Lower lobe of right lung (tissue), 2 donors: ENCODE data around the gene CCDC148. TPM values are rescaled to one million over a fixed set of nuclear protein-coding genes. Genes with fewer than 3 reads are reported as not detected.
"Not testable (repeated sequence)": the region's sequence is repeated elsewhere in the genome, so short reads cannot be mapped to it uniquely, and the experiment has no call there.

Source experiments
- ATAC-seq, 2 donors: fragments of 200-7000 bp; cut with Tn5 transposase; one replicate each; pipeline ENCODE4 v1.9.1; 2020 to 2022; ENCODE audit warnings: mild to moderate bottlenecking in 2 of 2, moderate library complexity in 2 of 2
- DNase-seq: peaks from one replicate; pipeline ENCODE4 v3.0.0-alpha.2; 2020
- H3K27ac ChIP-seq: fragments of 200-600 bp; one replicate; pipeline ENCODE4 v1.8.0; 2022
- H3K27me3 ChIP-seq: fragments of 200-600 bp; one replicate; pipeline ENCODE4 v1.8.0; 2022; ENCODE audit warnings: low read depth
- H3K36me3 ChIP-seq: fragments of 200-600 bp; one replicate; pipeline ENCODE4 v1.8.0; 2022; ENCODE audit warnings: mild to moderate bottlenecking
- H3K4me1 ChIP-seq: fragments of 200-600 bp; one replicate; pipeline ENCODE4 v1.8.0; 2022
- H3K4me3 ChIP-seq: fragments of 200-600 bp; one replicate; pipeline ENCODE4 v1.8.0; 2022; ENCODE audit warnings: mild to moderate bottlenecking
- H3K9me3 ChIP-seq: fragments of 200-600 bp; one replicate; pipeline ENCODE4 v1.8.0; 2022
- CTCF ChIP-seq: fragments of 200-600 bp; IDR thresholded peaks from one replicate; pipeline ENCODE4 v1.8.0; 2022; ENCODE audit warnings: antibody characterized with exemption, mild to moderate bottlenecking
- intact Hi-C: fragments of 100-400 bp; cut with DNase I; formaldehyde crosslinking; loops from one replicate; pipeline ENCODE4 v1.11.0; 2022
- total RNA-seq: library from RNA; stranded (reverse); fragmentation: NEBNext Ultra II Directional; extraction: Animal tissue kit (Norgen Biotek cat#: 25700); gene quantifications from one replicate; pipeline ENCODE4 v1.2.1, GENCODE V29; 2021
- donor health status: DM: no; HTN: yes; CAD: no; lungs with severe emphysema.

The CCDC148 gene
- total RNA-seq, 1 donor from 2014 or later = 2.8 TPM

- Histone ChIP-seq H3K36me3 (no peaks in the 10 kb centered on the region), H3K4me1 (no peaks in the 10 kb centered on the region), H3K27me3 (no peaks in the 10 kb centered on the region), H3K9me3 (no peaks in the 10 kb centered on the region), H3K27ac (no peak overlapping the region), H3K4me3 (no peak overlapping the region)
- ATAC-seq = no peak
- intact Hi-C loops = no loop called here
- TF ChIP-seq CTCF = no peak
- no peak for DNase-seq
Observed at GRCh38 chr2:158346032-158346431, 110.5 kb downstream of the CCDC148 start.

GRCh38 chr2:158339513-158339912, 117.0 kb downstream of the CCDC148 start:
- no peak for ATAC-seq
- no peaks in the 10 kb centered on the region for H3K27me3 ChIP-seq
- no peak overlapping the region for H3K4me3 ChIP-seq
- H3K9me3 ChIP-seq = no peaks in the 10 kb centered on the region
- no peak for TF ChIP-seq CTCF
- no peaks in the 10 kb centered on the region for H3K36me3 ChIP-seq
- H3K27ac ChIP-seq = no peak overlapping the region
- intact Hi-C loops = no loop called here
- H3K4me1 ChIP-seq = no peaks in the 10 kb centered on the region
- DNase-seq = no peak

GRCh38 chr2:158337018-158337417, 119.5 kb downstream of the CCDC148 start:
- ATAC-seq = no peak
- DNase-seq = no peak
- Histone ChIP-seq H3K36me3 (no peaks in the 10 kb centered on the region), H3K27ac (no peak overlapping the region), H3K9me3 (peaks cover 3% of the 10 kb centered on the region), H3K27me3 (no peaks in the 10 kb centered on the region), H3K4me1 (no peaks in the 10 kb centered on the region), H3K4me3 (no peak overlapping the region)
- intact Hi-C loops = no loop called here
- no peak for TF ChIP-seq CTCF

GRCh38 chr2:158331799-158332198, 124.8 kb downstream of the CCDC148 start:
- intact Hi-C loops = not testable (repeated sequence)

GRCh38 chr2:158325782-158326340, 130.7 kb downstream of the CCDC148 start:
- ATAC-seq (no peak), DNase-seq (no peak)
- H3K36me3 ChIP-seq = no peaks in the 10 kb centered on the region
- H3K27ac ChIP-seq = no peak overlapping the region
- H3K27me3 ChIP-seq = no peaks in the 10 kb centered on the region
- no peaks in the 10 kb centered on the region for H3K4me1 ChIP-seq
- no peak overlapping the region for H3K4me3 ChIP-seq
- no peak for TF ChIP-seq CTCF
- H3K9me3 ChIP-seq = peaks cover 7% of the 10 kb centered on the region
- intact Hi-C loops = no loop called here

More at GRCh38 chr2:158331799-158332198, 124.8 kb downstream of the CCDC148 start:
- not testable (repeated sequence) for DNase-seq, ATAC-seq, H3K9me3 ChIP-seq, H3K36me3 ChIP-seq, H3K27me3 ChIP-seq, H3K27ac ChIP-seq, H3K4me1 ChIP-seq, H3K4me3 ChIP-seq

- intact Hi-C loops = no loop called here
- Histone ChIP-seq H3K4me3 (no peak overlapping the region), H3K27ac (no peak overlapping the region), H3K27me3 (no peaks in the 10 kb centered on the region), H3K4me1 (no peaks in the 10 kb centered on the region), H3K36me3 (no peaks in the 10 kb centered on the region), H3K9me3 (peaks cover 7% of the 10 kb centered on the region)
- DNase-seq (no peak), ATAC-seq (no peak)
- TF ChIP-seq CTCF = no peak
Observed at GRCh38 chr2:158325031-158325781, 131.3 kb downstream of the CCDC148 start.
